ENCODE data around the gene NOL12. TPM values are rescaled to one million over a fixed set of nuclear protein-coding genes. Genes with fewer than 3 reads are reported as not detected.
A peak's percentile ranks its signal among the peaks of the same experiment; 100 is the strongest.

NOL12 gene
- total RNA-seq, 1 experiment from 2014 or later, result 32.9 TPM

GRCh38 chr22:37701141-37701786 lies 15.1 kb downstream of the NOL12 start:
- H3K4me2 ChIP-seq (ENCODE audit: low read length), result no peak overlapping the region
- H2AFZ ChIP-seq (ENCODE audit: low read length), result no peak overlapping the region
- no TSS peak for BruUV-seq (replicated peaks)
- DNase-seq (peak; percentile 18), ATAC-seq (no peak)
- ChIA-PET CTCF (no interaction called here), POLR2A (ENCODE audit: unreplicated experiment) (no interaction called here)
- no peak overlapping the region for H3K9ac ChIP-seq (ENCODE audit: low read length)
- no peak overlapping the region for H3K4me3 ChIP-seq (ENCODE audit: low read length)
- no peaks in the 10 kb centered on the region for H4K20me1 ChIP-seq (ENCODE audit: low read length)
- no peak overlapping the region for H3K27ac ChIP-seq (ENCODE audit: low read length)
- intact Hi-C loops (cut with micrococcal nuclease), result no loop called here
- no peaks in the 10 kb centered on the region for H3K36me3 ChIP-seq (ENCODE audit: low read depth, low read length)
- peaks cover 10% of the 10 kb centered on the region; the same call in 1 of the 2 replicates for H3K4me1 ChIP-seq (ENCODE audit: insufficient read depth, low read length)
- no peaks in the 10 kb centered on the region for H3K79me2 ChIP-seq (ENCODE audit: low read length)
- H3K27me3 ChIP-seq (ENCODE audit: low read length), result no peaks in the 10 kb centered on the region
- H3K9me2 ChIP-seq (replicated peaks; ENCODE audit: low read length), result no peaks in the 10 kb centered on the region
- no peaks in the 10 kb centered on the region for H3F3A ChIP-seq (ENCODE audit: low read length, unreplicated experiment)
- TF ChIP-seq CTCF (conservative IDR thresholded peaks at IDR 0.05; ENCODE audit: low read depth, low read length) (no peak), EZH2 (IDR thresholded peaks at IDR 0.05; ENCODE audit: low read length, unreplicated experiment) (no peak), EZH2phosphoT487 (IDR thresholded peaks at IDR 0.05; ENCODE audit: borderline replicate concordance, low read length) (no peak)
- no peaks in the 10 kb centered on the region for H3K9me3 ChIP-seq (ENCODE audit: low read length)

GRCh38 chr22:37703906-37704305 lies 17.8 kb downstream of the NOL12 start:
- H3K9me2 ChIP-seq (replicated peaks; ENCODE audit: low read length), result no peaks in the 10 kb centered on the region
- no peaks in the 10 kb centered on the region for H4K20me1 ChIP-seq (ENCODE audit: low read length)
- no peak for DNase-seq
- no peak overlapping the region for H3K9ac ChIP-seq (ENCODE audit: low read length)
- ChIA-PET CTCF (no interaction called here), POLR2A (ENCODE audit: unreplicated experiment) (no interaction called here)
- H3K4me3 ChIP-seq (ENCODE audit: low read length), result no peak overlapping the region
- H3K27ac ChIP-seq (ENCODE audit: low read length), result no peak overlapping the region
- no peak overlapping the region for H2AFZ ChIP-seq (ENCODE audit: low read length)
- H3K4me2 ChIP-seq (ENCODE audit: low read length), result no peak overlapping the region
- H3K79me2 ChIP-seq (ENCODE audit: low read length), result no peaks in the 10 kb centered on the region
- no peak for ATAC-seq
- no peaks in the 10 kb centered on the region for H3K36me3 ChIP-seq (ENCODE audit: low read depth, low read length)
- no peaks in the 10 kb centered on the region for H3F3A ChIP-seq (ENCODE audit: low read length, unreplicated experiment)
- H3K27me3 ChIP-seq (ENCODE audit: low read length), result no peaks in the 10 kb centered on the region
- H3K4me1 ChIP-seq (ENCODE audit: insufficient read depth, low read length), result no peaks in the 10 kb centered on the region
- no peak for TF ChIP-seq CTCF (conservative IDR thresholded peaks at IDR 0.05; ENCODE audit: low read depth, low read length)
- TF ChIP-seq EZH2 (IDR thresholded peaks at IDR 0.05; ENCODE audit: low read length, unreplicated experiment), result no peak
- TF ChIP-seq EZH2phosphoT487 (IDR thresholded peaks at IDR 0.05; ENCODE audit: borderline replicate concordance, low read length), result no peak
- intact Hi-C loops (cut with micrococcal nuclease), result no loop called here
- no peaks in the 10 kb centered on the region for H3K9me3 ChIP-seq (ENCODE audit: low read length)
- no TSS peak for BruUV-seq (replicated peaks)

GRCh38 chr22:37704645-37705044 lies 18.5 kb downstream of the NOL12 start:
- Histone ChIP-seq H3K79me2 (ENCODE audit: low read length) (no peaks in the 10 kb centered on the region), H3K4me2 (ENCODE audit: low read length) (no peak overlapping the region), H3K27ac (ENCODE audit: low read length) (no peak overlapping the region), H3K9me3 (ENCODE audit: low read length) (no peaks in the 10 kb centered on the region), H3K4me1 (ENCODE audit: insufficient read depth, low read length) (no peaks in the 10 kb centered on the region), H3K9ac (ENCODE audit: low read length) (no peak overlapping the region), H3F3A (ENCODE audit: low read length, unreplicated experiment) (no peaks in the 10 kb centered on the region), H3K36me3 (ENCODE audit: low read depth, low read length) (no peaks in the 10 kb centered on the region), H2AFZ (ENCODE audit: low read length) (no peak overlapping the region), H3K27me3 (ENCODE audit: low read length) (no peaks in the 10 kb centered on the region), H3K4me3 (ENCODE audit: low read length) (no peak overlapping the region), H4K20me1 (ENCODE audit: low read length) (no peaks in the 10 kb centered on the region), H3K9me2 (replicated peaks; ENCODE audit: low read length) (no peaks in the 10 kb centered on the region)
- intact Hi-C loops (cut with micrococcal nuclease), result no loop called here
- TF ChIP-seq EZH2 (IDR thresholded peaks at IDR 0.05; ENCODE audit: low read length, unreplicated experiment) (no peak), EZH2phosphoT487 (IDR thresholded peaks at IDR 0.05; ENCODE audit: borderline replicate concordance, low read length) (no peak), CTCF (conservative IDR thresholded peaks at IDR 0.05; ENCODE audit: low read depth, low read length) (no peak)
- DNase-seq (no peak), ATAC-seq (no peak)
- POLR2A ChIA-PET (ENCODE audit: unreplicated experiment), result no interaction called here
- no TSS peak for BruUV-seq (replicated peaks)
- CTCF ChIA-PET, result no interaction called here

All from PC-3 (cell line).